GM23338 (cell line): ENCODE measurements around the gene B4GALNT1. TPM values are rescaled to one million over a fixed set of nuclear protein-coding genes. Genes with fewer than 3 reads are reported as not detected.
A peak's percentile ranks its signal among the peaks of the same experiment; 100 is the strongest.

Experiments used
- ATAC-seq: fragments of 200-7000 bp; cut with Tn5 transposase; 3 replicates; pipeline ENCODE4 v1.9.1; 2020
- DNase-seq: peaks from one replicate; pipeline ENCODE4 v3.0.0-alpha.2; 2015; ENCODE audit warnings: low spot score
- H2AFZ ChIP-seq: fragments of 200-600 bp; sonication (generic); 2 replicates; pipeline ENCODE4 v1.8.0; 2016; ENCODE audit warnings: antibody characterized with exemption, mild to moderate bottlenecking, moderate library complexity
- H3F3A ChIP-seq: fragments of 200-600 bp; sonication (generic); replicated peaks from 2 replicates; pipeline ENCODE4 v1.8.0; 2017; ENCODE audit warnings: antibody characterized with exemption, mixed run types, low read depth
- H3K27ac ChIP-seq: fragments of 200-600 bp; sonication (generic); 2 replicates; pipeline ENCODE4 v1.6.1; 2016; ENCODE audit warnings: low read depth
- H3K27me3 ChIP-seq: fragments of 200-600 bp; sonication (generic); 2 replicates; pipeline ENCODE4 v1.8.0; 2016; ENCODE audit warnings: mild to moderate bottlenecking, mixed run types, moderate library complexity; ENCODE audit not compliant: insufficient read depth
- H3K36me3 ChIP-seq: fragments of 200-600 bp; sonication (generic); 2 replicates; pipeline ENCODE4 v1.8.0; 2016; ENCODE audit warnings: mild to moderate bottlenecking; ENCODE audit not compliant: insufficient read depth
- H3K4me1 ChIP-seq: fragments of 200-600 bp; sonication (generic); 2 replicates; pipeline ENCODE4 v1.8.0; 2016; ENCODE audit warnings: mild to moderate bottlenecking, moderate library complexity; ENCODE audit not compliant: insufficient read depth
- H3K4me2 ChIP-seq: fragments of 200-600 bp; sonication (generic); 2 replicates; pipeline ENCODE4 v1.7.1; 2017; ENCODE audit warnings: mixed run types
- H3K4me3 ChIP-seq: fragments of 200-600 bp; sonication (generic); 2 replicates; pipeline ENCODE4 v1.6.1; 2016; ENCODE audit warnings: mixed run types
- H3K79me2 ChIP-seq: fragments of 200-600 bp; sonication (generic); replicated peaks from 2 replicates; pipeline ENCODE4 v1.8.0; 2017; ENCODE audit warnings: mild to moderate bottlenecking; ENCODE audit not compliant: insufficient read depth
- H3K9me2 ChIP-seq: fragments of 200-600 bp; sonication (generic); 2 replicates; pipeline ENCODE4 v1.8.0; 2017; ENCODE audit not compliant: insufficient read depth
- H4K20me1 ChIP-seq: fragments of 200-600 bp; sonication (generic); replicated peaks from 2 replicates; pipeline ENCODE4 v1.8.0; 2017; ENCODE audit warnings: mild to moderate bottlenecking; ENCODE audit not compliant: insufficient read depth
- H3K27ac Mint-ChIP-seq: 2 replicates; pipeline ENCODE4 v1.8.0; 2020; ENCODE audit warnings: inconsistent platforms, mild to moderate bottlenecking, moderate library complexity, mixed read lengths
- H3K27me3 Mint-ChIP-seq: 3 replicates; pipeline ENCODE4 v1.8.0; 2022; ENCODE audit warnings: low read depth, mild to moderate bottlenecking, moderate library complexity, mixed read lengths, inconsistent platforms; ENCODE audit not compliant: insufficient read depth, poor library complexity
- H3K36me3 Mint-ChIP-seq: 3 replicates; pipeline ENCODE4 v1.8.0; 2021; ENCODE audit warnings: low read depth, mild to moderate bottlenecking, inconsistent platforms, moderate library complexity, mixed read lengths
- H3K4me1 Mint-ChIP-seq: 3 replicates; pipeline ENCODE4 v1.8.0; 2020; ENCODE audit warnings: mild to moderate bottlenecking, inconsistent platforms, mixed read lengths
- H3K4me3 Mint-ChIP-seq: 3 replicates; pipeline ENCODE4 v1.8.0; 2021; ENCODE audit warnings: moderate library complexity, mild to moderate bottlenecking, inconsistent platforms, mixed read lengths
- H3K9me3 Mint-ChIP-seq: 3 replicates; pipeline ENCODE4 v1.8.0; 2020; ENCODE audit warnings: moderate library complexity, mild to moderate bottlenecking, inconsistent platforms, mixed read lengths
- CREB1 ChIP-seq: fragments of 250-450 bp; sonication (Bioruptor Pico); IDR thresholded peaks from 2 replicates; pipeline ENCODE4 v1.5.0; 2020; ENCODE audit warnings: low read depth, mild to moderate bottlenecking, moderate library complexity
- CTCF ChIP-seq, 2 experiments: fragments of 200-600 bp in 1 of 2; sonication (generic) in 1 of 2; conservative IDR thresholded peaks; 2 replicates each; pipeline versions ENCODE4 v1.5.1 to v1.6.1; 2016 to 2017; ENCODE audit warnings: antibody characterized with exemption in 2 of 2, low read depth in 2 of 2, mild to moderate bottlenecking in 2 of 2, moderate library complexity in 1 of 2
- EZH2 ChIP-seq: fragments of 200-600 bp; sonication (generic); IDR thresholded peaks from one replicate; pipeline ENCODE4 v1.8.0; 2017; ENCODE audit warnings: antibody characterized with exemption, mild to moderate bottlenecking, low read depth; ENCODE audit not compliant: unreplicated experiment
- EZH2phosphoT487 ChIP-seq: fragments of 200-600 bp; sonication (generic); IDR thresholded peaks from one replicate; pipeline ENCODE4 v1.8.1; 2018; ENCODE audit warnings: antibody characterized with exemption; ENCODE audit not compliant: unreplicated experiment
- JUNB ChIP-seq: IDR thresholded peaks from one replicate; pipeline ENCODE4 v1.6.1; 2016; ENCODE audit warnings: antibody characterized with exemption; ENCODE audit not compliant: unreplicated experiment
- NANOG ChIP-seq: IDR thresholded peaks from 2 replicates; pipeline ENCODE4 v1.6.1; 2016; ENCODE audit warnings: antibody characterized with exemption, borderline replicate concordance
- POLR2AphosphoS5 ChIP-seq: IDR thresholded peaks from 2 replicates; pipeline ENCODE4 v1.6.1; 2016; ENCODE audit warnings: antibody characterized with exemption, low read depth
- STAT1 ChIP-seq: IDR thresholded peaks from one replicate; pipeline ENCODE4 v1.6.1; 2016; ENCODE audit warnings: antibody characterized with exemption; ENCODE audit not compliant: unreplicated experiment
- ZNF114 ChIP-seq: fragments of 250-450 bp; sonication (Bioruptor Pico); IDR thresholded peaks from 2 replicates; pipeline ENCODE4 v1.5.0; 2020; ENCODE audit warnings: mild to moderate bottlenecking, moderate library complexity
- ZNF331 ChIP-seq: fragments of 250-450 bp; sonication (Bioruptor Pico); IDR thresholded peaks from 2 replicates; pipeline ENCODE4 v1.5.0; 2020; ENCODE audit warnings: low read depth, mild to moderate bottlenecking, moderate library complexity
- polyA plus RNA-seq: library from polyadenylated mRNA; unstranded; fragments of >200 nt; fragmentation: Nextera tagmentation; extraction: Ambion mirVana; gene quantifications from 2 replicates; pipeline ENCODE4 v1.2.1, GENCODE V29; 2016
- total RNA-seq: library from RNA; depleted of rRNA; stranded (reverse); fragments of >200 nt; shearing (Covaris generic); gene quantifications from 2 replicates; pipeline ENCODE4 v1.2.3, GENCODE V29; 2014
- TF ChIP-seq, protein P1 (sequence below): fragments of 250-450 bp; sonication (Bioruptor Pico); IDR thresholded peaks from 2 replicates; pipeline ENCODE4 v1.5.0; 2020; ENCODE audit warnings: mild to moderate bottlenecking, moderate library complexity
- TF ChIP-seq, protein P2 (sequence below): IDR thresholded peaks from 2 replicates; pipeline ENCODE4 v1.6.1; 2016; ENCODE audit warnings: antibody characterized with exemption
- TF ChIP-seq, protein P3 (sequence below): IDR thresholded peaks from one replicate; pipeline ENCODE4 v1.6.1; 2018; ENCODE audit warnings: antibody characterized with exemption; ENCODE audit not compliant: unreplicated experiment

Gene B4GALNT1
- total and polyA plus RNA-seq, 2 experiments from 2014 or later, result 1.3 to 2.4 TPM

DNA sequence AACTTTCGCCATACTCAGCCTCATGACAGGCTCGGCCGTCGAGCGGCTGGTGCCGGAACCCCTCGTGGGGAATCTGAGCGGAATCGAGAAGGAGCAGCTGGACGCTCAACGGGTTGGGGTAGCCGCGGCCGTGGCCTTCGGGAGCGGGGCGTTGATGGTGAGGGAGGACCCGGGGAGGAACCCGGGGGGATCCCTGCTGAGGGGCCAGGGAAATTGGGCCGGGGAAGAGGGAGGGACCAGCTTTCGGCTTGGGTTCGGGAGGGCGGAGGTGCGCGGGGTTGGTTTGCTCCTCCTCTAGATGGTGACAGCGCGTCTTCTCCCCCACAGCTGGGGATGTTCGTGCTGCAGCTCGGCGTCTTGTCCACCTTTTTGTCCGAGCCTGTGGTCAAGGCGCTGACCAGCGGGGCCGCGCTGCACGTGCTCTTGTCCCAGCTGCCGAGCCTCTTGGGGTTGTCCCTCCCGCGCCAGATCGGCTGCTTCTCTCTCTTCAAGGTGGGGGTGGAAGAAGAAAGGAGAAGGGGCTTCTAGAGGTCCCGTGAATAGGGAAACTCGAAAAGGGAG lies 12.0 kb downstream of the B4GALNT1 start:
- Histone ChIP-seq H3F3A (0 out of 2 replicates have a peak, but pooled peaks cover 13% of the 10 kb centered on the region), H3K36me3 (peaks cover 4% of the 10 kb centered on the region; the same call in 1 of the 2 replicates), H3K79me2 (no peaks in the 10 kb centered on the region), H3K27ac (no peak overlapping the region), H3K4me1 (peaks cover 24% of the 10 kb centered on the region), H4K20me1 (peaks cover 8% of the 10 kb centered on the region), H3K4me2 (peak overlapping the region; percentile 87), H3K9me2 (no peaks in the 10 kb centered on the region), H2AFZ (peak overlapping the region; percentile 69; the same call in 1 of the 2 replicates), H3K27me3 (peaks cover 100% of the 10 kb centered on the region), H3K4me3 (peak overlapping the region; percentile 59)
- Mint-ChIP-seq H3K4me1 (peaks cover 22% of the 10 kb centered on the region), H3K4me3 (peak overlapping the region; percentile 71), H3K27ac (no peak overlapping the region), H3K9me3 (no peaks in the 10 kb centered on the region), H3K27me3 (peaks cover 100% of the 10 kb centered on the region), H3K36me3 (peaks cover 8% of the 10 kb centered on the region; the same call in 2 of the 3 replicates)
- TF ChIP-seq POLR2AphosphoS5 (no peak), NANOG (no peak), JUNB (no peak), ZNF114 (CRISPR knock-in tag) (no peak), CTCF (conservative IDR thresholded peaks at IDR 0.05; ENCODE audit: low read depth in 2 of 2) (peak in 1 of 2 experiments; percentile 9; a peak in 2 of 4 replicates), CREB1 (no peak), ZNF331 (CRISPR knock-in tag) (no peak), EZH2 (peak; percentile 87), EZH2phosphoT487 (peak; percentile 84), STAT1 (no peak)
- TF ChIP-seq, protein P1, sequence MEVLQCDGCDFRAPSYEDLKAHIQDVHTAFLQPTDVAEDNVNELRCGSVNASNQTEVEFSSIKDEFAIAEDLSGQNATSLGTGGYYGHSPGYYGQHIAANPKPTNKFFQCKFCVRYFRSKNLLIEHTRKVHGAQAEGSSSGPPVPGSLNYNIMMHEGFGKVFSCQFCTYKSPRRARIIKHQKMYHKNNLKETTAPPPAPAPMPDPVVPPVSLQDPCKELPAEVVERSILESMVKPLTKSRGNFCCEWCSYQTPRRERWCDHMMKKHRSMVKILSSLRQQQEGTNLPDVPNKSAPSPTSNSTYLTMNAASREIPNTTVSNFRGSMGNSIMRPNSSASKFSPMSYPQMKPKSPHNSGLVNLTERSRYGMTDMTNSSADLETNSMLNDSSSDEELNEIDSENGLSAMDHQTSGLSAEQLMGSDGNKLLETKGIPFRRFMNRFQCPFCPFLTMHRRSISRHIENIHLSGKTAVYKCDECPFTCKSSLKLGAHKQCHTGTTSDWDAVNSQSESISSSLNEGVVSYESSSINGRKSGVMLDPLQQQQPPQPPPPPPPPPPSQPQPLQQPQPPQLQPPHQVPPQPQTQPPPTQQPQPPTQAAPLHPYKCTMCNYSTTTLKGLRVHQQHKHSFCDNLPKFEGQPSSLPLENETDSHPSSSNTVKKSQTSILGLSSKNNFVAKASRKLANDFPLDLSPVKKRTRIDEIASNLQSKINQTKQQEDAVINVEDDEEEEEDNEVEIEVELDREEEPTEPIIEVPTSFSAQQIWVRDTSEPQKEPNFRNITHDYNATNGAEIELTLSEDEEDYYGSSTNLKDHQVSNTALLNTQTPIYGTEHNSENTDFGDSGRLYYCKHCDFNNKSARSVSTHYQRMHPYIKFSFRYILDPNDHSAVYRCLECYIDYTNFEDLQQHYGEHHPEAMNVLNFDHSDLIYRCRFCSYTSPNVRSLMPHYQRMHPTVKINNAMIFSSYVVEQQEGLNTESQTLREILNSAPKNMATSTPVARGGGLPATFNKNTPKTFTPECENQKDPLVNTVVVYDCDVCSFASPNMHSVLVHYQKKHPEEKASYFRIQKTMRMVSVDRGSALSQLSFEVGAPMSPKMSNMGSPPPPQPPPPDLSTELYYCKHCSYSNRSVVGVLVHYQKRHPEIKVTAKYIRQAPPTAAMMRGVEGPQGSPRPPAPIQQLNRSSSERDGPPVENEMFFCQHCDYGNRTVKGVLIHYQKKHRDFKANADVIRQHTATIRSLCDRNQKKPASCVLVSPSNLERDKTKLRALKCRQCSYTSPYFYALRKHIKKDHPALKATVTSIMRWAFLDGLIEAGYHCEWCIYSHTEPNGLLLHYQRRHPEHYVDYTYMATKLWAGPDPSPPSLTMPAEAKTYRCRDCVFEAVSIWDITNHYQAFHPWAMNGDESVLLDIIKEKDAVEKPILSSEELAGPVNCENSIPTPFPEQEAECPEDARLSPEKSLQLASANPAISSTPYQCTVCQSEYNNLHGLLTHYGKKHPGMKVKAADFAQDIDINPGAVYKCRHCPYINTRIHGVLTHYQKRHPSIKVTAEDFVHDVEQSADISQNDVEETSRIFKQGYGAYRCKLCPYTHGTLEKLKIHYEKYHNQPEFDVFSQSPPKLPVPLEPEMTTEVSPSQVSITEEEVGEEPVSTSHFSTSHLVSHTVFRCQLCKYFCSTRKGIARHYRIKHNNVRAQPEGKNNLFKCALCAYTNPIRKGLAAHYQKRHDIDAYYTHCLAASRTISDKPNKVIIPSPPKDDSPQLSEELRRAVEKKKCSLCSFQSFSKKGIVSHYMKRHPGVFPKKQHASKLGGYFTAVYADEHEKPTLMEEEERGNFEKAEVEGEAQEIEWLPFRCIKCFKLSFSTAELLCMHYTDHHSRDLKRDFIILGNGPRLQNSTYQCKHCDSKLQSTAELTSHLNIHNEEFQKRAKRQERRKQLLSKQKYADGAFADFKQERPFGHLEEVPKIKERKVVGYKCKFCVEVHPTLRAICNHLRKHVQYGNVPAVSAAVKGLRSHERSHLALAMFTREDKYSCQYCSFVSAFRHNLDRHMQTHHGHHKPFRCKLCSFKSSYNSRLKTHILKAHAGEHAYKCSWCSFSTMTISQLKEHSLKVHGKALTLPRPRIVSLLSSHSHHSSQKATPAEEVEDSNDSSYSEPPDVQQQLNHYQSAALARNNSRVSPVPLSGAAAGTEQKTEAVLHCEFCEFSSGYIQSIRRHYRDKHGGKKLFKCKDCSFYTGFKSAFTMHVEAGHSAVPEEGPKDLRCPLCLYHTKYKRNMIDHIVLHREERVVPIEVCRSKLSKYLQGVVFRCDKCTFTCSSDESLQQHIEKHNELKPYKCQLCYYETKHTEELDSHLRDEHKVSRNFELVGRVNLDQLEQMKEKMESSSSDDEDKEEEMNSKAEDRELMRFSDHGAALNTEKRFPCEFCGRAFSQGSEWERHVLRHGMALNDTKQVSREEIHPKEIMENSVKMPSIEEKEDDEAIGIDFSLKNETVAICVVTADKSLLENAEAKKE, result no peak
- TF ChIP-seq, protein P2, sequence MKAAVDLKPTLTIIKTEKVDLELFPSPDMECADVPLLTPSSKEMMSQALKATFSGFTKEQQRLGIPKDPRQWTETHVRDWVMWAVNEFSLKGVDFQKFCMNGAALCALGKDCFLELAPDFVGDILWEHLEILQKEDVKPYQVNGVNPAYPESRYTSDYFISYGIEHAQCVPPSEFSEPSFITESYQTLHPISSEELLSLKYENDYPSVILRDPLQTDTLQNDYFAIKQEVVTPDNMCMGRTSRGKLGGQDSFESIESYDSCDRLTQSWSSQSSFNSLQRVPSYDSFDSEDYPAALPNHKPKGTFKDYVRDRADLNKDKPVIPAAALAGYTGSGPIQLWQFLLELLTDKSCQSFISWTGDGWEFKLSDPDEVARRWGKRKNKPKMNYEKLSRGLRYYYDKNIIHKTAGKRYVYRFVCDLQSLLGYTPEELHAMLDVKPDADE, result no peak
- TF ChIP-seq, protein P3, sequence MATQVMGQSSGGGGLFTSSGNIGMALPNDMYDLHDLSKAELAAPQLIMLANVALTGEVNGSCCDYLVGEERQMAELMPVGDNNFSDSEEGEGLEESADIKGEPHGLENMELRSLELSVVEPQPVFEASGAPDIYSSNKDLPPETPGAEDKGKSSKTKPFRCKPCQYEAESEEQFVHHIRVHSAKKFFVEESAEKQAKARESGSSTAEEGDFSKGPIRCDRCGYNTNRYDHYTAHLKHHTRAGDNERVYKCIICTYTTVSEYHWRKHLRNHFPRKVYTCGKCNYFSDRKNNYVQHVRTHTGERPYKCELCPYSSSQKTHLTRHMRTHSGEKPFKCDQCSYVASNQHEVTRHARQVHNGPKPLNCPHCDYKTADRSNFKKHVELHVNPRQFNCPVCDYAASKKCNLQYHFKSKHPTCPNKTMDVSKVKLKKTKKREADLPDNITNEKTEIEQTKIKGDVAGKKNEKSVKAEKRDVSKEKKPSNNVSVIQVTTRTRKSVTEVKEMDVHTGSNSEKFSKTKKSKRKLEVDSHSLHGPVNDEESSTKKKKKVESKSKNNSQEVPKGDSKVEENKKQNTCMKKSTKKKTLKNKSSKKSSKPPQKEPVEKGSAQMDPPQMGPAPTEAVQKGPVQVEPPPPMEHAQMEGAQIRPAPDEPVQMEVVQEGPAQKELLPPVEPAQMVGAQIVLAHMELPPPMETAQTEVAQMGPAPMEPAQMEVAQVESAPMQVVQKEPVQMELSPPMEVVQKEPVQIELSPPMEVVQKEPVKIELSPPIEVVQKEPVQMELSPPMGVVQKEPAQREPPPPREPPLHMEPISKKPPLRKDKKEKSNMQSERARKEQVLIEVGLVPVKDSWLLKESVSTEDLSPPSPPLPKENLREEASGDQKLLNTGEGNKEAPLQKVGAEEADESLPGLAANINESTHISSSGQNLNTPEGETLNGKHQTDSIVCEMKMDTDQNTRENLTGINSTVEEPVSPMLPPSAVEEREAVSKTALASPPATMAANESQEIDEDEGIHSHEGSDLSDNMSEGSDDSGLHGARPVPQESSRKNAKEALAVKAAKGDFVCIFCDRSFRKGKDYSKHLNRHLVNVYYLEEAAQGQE, result no peak
- ATAC-seq, result peak; percentile 39
- DNase-seq, result peak; percentile 62
